HL-60/S4 treated with retinoic acid at 250 ng/mL for 4 days and 3 days (cell line): ENCODE measurements around the gene CHPF2.

Source experiments
- in situ Hi-C: fragments of 300-500 bp; cut with MboI; formaldehyde crosslinking; loops from 2 replicates; pipeline ENCODE4 v1.7.0; 2022; ENCODE audit warnings: low sequenced_read_pairs

CHPF2 gene

DNA sequence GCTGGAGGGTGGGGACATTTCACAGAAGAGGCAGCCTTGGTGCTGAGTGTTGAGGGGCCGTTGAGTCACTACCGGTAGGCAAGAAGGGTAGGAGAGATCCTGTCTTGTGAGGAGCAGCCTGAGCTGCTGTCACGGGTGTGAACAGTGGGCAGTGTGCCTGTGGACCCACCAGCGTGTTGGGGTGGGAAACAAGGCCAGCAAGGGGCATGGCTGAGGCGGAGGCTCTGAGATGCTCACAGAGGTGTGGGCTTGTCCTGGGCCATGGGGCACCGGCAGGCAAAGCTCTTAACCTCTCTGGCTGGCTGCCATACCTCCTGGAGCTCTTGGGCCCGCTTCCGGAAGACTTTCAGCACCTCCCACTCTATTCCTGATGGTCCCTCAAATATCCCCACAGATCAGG, 49.8 kb downstream of the CHPF2 start:
- in situ Hi-C loops, result no loop called here

DNA sequence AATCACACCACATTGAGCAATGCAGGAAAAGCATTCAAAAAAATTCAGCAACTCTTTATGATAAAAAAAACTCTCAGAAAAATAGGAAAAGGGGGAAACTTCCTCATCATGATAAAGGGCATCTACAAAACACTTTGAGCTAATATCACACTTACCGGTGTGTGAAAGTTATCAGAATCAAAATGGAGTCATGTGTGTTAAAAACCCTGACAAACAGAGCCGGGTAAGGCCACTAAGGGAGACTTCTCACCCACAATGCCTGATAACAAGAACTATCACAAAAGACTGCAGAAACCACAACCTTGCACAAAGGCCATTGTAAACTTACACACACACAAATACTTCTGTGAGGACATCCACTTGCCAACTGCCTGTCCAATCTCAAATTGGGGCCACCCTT, 51.0 kb downstream of the CHPF2 start:
- in situ Hi-C loops, result no loop called here

DNA sequence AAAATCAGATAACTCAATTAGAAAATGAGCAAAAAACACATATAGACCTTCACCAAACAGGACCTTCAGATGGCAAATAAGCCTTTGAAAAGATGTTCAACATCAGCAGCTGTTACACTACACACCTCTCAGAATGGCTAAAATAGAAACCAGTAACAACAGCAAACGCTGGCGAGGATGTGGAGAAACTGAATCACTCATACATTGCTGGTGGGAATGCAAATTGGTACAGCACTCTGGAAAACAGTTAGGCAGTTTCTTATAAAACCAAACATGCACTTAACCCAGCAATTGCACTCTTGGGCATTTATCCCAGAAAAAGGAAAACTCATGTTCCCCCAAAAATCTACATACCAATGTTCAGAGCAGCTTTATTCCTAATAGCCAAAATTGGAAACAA, 53.9 kb downstream of the CHPF2 start:
- in situ Hi-C loops, result no loop called here
